Ammon's horn (tissue), 1 donor: ENCODE measurements around the gene GOLGA6B.
"Not testable (repeated sequence)": the region's sequence is repeated elsewhere in the genome, so short reads cannot be mapped to it uniquely, and the experiment has no call there.

Experiments used
- DNase-seq: peaks from one replicate; pipeline ENCODE4 v3.0.0-alpha.2; 2016; ENCODE audit warnings: low spot score

Gene GOLGA6B

DNA sequence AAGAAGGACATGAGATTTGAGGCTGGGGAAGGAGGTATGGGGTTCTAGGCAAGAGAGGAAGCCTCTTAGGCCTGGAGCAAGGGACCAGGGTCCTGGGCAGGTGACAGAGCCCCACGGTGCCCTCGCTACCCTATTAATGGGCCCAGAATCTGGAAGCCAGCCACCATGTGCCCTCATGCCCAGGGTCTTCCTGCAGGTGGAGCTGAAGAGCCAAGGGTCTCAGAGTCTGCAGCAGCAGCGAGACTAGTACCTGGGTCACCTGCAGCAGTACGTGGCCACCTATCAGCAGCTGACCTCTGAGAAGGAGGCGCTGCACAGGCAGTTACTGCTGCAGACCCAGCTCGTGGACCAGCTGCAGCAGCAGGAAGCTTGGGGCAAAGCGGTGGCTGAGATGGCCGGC lies 9.4 kb downstream of the GOLGA6B start:
- DNase-seq, result not testable (repeated sequence)

DNA sequence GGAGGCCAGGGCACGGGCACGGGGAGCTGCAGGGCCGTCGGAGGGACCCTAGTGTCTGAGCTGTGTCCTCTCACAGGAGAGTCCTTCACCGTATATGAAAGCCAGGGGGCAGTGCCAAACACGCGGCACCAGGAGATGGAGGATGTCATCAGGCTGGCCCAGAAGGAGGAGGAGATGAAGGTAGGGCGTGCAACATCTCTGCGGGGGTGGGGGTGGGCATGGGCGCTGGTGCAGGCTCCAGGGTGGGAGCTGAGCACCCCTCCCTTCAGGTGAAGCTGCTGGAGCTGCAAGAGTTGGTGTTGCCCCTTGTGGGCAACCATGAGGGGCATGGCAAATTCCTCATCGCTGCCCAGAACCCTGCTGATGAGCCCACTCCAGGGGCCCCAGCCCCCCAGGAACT lies 11.2 kb downstream of the GOLGA6B start:
- DNase-seq, result not testable (repeated sequence)

DNA sequence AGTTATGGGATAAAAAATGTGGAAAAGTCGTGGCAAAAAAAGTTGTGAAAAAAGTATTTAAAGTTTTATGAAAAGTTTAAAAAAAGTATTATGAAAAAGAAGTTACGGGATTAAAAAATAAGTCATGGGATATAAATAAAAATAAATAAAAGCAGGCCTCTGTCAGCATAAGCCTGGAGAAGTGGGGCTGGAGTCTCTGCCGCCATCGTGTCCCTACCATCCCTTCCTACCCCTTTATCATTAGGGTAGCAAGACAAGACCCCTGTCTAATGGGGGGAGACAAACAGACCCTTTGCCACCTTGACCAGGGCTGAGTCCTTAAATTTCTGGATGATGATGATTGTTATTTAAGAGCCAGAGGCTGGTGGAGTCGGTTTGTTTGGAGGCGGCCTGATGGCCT lies 15.3 kb downstream of the GOLGA6B start:
- DNase-seq, result not testable (repeated sequence)

DNA sequence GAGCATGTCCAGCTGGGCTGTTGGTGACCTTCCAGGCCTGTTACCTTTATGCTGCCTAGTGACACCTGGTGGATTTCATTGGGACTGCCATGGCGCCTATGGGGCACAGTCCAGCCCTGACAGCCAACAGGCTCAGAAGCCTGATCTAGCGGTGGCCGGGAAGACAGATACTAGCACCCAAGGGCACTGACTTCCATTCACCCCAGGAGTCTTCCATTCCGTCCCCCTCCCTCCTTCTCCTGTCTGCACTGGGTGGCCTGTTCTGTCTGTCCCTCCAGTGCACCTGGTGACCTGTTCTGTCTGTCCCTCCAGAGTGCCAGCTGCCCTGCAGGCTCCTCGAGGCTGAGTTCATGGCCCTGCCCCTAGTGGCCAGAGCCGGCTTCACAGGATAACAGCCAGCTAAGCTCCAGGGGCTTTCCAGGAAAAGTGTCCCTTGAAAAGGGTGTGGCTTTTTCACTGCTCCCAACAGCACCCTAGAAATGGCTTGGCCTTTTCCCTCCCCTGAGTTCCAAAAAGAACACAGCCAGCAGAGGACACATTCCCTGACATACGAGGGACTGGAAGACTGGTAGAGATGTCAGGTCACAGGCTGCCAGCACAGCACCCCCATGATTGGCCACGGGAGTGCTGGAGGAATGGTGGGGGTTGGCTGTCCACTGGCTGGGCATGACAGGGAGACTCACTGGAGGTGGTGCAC lies 16.3 kb downstream of the GOLGA6B start:
- peak; percentile 65 for DNase-seq

DNA sequence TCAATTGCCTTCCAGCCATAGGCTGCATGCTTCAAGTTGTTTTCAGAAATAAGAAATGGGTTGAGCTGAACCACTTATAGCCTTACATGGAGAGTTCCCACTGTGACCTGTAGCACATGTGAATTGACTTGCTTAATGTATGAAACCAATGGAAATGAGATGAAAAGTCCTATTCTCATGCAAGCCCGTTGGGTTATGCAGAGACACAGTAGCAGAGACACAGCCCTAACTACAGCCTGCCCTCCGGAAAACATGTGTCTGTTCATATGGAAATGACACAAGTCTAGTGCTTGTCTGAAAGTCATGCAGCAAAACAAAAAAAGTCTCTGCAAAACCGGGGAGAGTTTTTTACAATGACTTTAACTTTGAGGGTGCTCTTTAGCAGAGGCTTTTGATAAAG lies 17.0 kb downstream of the GOLGA6B start:
- DNase-seq, result no peak

DNA sequence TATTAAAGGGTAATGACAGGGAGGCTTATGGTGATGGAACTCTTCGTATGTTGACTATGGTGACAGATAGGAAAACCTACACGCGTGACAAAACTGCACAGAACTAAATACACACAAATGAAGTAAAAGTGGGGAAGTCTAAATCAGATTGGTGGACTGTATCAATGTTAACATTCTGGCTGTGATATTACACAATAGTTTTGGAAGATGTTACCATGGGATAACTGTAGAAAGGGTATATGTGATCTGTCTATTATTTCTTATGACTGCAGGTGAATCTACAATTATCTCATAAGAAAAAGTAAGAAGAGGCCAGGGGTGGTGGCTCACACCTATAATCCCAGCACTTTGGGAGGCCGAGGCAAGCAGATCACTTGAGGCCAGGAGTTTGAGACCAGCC lies 22.3 kb downstream of the GOLGA6B start:
- DNase-seq, result no peak

DNA sequence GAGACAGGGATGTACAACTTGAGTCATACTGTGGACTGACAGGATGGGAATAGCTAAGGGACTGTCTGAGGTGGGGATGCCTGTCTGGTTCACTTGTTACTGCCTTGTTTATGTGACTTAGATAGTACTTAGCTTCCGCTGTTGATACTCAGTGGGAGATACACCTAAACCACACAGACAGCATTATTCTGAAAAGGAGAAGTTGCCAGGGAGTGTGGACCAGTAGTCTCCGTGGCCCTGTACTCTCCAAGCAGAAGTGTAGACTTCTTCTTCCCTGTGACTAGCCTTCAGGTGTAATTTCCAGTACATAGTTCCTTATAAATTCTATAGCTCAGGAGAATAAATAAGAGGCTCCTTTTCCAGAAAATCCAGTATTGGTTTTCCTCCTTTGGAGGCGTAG lies 26.4 kb downstream of the GOLGA6B start:
- DNase-seq, result no peak

DNA sequence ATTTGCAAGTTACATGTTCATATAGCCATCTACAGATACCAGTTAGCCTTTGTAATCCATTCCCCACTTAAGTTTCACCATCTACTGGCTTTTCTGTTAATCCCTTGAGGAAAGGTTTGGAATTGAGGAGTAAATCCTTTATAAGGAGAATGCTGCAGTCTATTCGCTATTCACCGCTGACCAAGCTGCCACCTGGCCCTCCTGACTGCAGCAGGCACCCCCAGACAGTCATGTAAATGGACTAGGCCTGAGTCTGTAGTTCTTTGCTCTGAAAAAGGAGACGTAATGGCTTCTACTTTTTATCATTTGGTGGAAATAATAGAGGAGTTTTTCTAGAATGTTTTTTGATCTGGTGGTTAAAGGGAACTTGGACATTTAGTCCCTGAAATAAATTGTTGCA lies 28.3 kb downstream of the GOLGA6B start:
- DNase-seq, result no peak

DNA sequence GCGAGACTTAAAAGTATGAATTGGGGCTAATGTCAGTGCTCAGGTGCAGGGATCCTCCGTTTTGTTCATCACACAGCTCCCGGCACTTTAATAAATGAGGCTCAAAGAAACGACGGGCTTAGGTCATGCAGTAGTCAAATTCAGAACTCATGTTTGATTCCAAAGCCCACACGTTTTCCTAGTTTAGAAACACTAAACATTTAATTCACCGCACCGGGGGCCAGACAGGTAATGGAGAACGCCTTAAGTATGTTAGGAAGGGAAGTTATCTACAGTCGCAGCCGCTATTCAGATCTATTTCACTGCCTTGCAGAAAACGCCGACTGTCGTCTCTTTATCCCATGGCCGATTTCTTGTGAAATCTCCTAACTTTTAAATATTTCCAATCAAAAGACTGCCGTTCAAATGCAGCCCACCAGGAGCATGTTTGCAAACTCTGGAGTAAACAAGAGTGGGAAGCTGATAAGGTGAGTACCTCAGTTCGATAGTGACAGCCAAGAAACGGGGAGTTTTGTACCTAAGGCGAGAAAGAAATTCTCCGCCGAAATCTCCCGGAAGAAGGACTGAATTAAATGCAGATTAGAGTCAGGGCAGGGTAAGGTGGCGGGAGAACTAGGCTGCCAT lies 30.9 kb downstream of the GOLGA6B start:
- DNase-seq, result peak; percentile 6

DNA sequence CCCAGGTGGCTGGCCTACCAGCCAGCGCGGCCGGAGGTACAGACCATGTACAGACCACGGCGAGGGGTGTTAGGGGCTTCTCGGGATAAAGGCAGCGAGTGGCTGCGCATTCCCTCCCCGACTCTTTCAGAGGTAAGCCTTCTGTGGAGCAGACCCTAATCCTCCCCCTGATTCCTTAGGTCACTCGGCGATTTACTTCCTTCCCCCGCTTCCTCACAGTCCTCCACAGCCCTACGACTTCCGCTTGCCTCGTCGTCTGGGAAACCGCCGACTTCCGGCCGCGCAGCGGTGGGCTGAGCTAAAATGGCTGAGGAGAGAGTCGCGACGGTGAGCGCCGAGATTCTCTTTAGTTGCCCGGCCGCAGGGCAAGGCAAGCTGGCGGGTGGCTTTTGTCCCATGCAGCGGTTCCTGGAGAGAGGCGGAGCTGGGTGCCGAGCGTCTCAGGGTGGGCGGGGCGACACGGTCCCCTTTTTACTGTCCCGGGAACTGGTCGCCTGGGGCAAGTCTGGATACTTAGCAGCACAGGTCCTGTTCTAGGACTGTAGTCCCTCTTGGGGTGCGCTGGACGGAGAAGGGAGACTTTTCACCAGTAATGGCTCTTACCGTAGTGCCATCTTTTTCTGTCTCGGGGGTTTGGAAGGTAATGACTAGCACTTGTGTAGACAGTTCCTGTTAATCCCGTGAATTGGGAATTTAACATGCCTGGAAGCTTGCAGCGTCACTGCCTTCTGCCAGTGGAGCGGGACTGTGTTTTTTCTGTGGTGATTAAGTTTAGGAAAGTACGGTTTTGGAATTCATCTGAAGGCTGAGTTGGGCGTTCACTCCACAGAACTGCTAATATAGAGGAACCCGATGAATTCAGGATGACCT lies 31.7 kb downstream of the GOLGA6B start, which contains the start of the genes BBS4 and HIGD2B:
Gene BBS4, plus strand, starts transcription at position 283 of the 870 bp plus-strand sequence. Its CDS starts 21 bp downstream, at position 304.
Gene HIGD2B, minus strand, starts transcription at position 258 of the 870 bp plus-strand sequence. CDS start 9,808 bp downstream, outside the sequence.
- DNase-seq, result peak; percentile 91

DNA sequence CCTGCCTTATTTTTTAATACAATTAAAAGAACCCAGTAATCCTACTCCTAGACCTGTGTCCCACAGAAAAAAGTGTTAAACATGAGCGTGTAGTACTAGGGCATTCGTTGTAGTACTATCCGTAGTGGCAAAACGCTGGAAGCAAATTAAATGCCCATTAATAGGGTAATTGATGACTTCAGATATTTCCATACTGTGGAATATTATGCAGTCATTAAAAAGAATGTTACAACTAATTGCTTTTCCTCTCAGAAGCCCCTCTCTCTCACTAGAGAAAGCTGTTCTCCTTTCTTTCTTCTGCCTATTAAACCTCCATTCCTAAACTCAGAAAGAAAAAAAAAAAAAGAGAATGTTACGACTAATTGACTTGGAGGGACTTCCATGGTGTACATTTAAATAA lies 34.2 kb downstream of the GOLGA6B start:
- no peak for DNase-seq

DNA sequence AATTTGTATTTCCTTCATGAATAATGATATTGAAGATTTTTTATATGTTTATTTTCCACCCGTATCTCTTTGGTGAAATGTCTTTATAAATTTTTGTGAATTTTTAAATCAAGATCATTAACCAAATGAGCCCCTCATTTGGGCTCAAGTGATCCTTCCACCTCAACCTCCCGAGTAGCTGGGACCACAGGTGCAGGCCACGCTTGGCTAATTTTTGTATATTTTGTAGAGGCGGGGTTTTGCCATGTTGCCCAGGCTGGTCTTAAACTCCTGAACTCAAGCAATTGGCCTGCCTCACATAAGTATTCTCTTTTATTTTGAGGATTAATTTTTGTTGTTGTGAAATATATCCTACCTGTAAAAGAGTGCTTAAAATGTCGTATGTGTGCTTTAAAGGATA lies 36.4 kb downstream of the GOLGA6B start:
- DNase-seq, result no peak

DNA sequence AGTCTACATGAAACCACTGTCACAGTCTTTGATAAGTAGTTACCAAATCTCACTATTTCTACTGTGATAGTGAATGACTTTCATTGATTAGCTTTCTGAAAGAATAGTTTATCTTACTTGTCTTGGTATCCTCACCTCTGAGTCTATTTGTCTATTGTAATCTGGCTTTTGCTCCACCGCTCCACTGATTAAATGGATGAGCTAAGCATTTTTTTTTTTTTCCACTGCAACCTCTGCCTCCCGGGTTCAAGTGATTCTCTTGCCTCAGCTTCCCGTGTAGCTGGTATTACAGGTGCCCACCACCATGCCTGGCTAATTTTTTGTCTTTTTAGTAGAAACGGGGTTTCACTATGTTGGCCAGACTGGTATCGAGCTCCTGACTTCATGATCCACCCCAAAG lies 44.4 kb downstream of the GOLGA6B start:
- no peak for DNase-seq

DNA sequence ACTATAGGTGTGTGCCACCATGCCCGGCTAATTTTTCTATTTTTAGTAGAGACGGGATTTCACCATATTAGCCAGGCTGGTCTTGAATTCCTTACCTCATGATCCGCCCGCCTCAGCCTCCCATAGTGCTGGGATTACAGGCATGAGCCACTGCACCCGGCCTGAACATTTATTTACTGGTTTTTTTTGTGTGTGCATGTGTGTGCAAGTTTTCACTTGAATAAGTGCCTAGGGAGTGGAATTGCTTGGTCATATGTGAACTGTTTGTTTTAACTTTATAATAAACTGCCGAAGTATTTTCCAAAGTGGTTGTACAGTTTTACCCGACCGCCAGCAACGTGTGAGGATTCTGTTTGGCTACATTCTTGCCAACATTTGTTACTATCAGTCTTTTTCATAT lies 45.6 kb downstream of the GOLGA6B start:
- DNase-seq, result no peak

DNA sequence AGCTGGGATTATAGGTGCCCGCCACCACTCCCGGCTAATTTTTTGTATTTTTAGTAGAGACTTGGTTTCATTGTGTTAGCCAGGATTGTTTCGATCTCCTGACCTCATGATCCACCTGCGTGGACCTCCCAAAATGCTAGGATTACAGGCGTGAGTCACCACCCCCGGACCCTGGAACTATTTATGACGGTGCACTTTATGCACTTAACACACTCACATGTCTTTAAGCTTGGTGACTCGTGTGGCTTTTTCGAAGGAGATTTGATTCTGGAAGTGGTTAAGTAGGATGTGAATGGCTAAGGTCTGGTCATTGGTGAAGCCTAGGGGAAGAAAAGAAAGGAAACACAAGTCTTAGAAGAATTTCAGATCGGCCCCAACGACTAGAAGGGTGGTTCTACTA lies 51.8 kb downstream of the GOLGA6B start:
- DNase-seq, result no peak

DNA sequence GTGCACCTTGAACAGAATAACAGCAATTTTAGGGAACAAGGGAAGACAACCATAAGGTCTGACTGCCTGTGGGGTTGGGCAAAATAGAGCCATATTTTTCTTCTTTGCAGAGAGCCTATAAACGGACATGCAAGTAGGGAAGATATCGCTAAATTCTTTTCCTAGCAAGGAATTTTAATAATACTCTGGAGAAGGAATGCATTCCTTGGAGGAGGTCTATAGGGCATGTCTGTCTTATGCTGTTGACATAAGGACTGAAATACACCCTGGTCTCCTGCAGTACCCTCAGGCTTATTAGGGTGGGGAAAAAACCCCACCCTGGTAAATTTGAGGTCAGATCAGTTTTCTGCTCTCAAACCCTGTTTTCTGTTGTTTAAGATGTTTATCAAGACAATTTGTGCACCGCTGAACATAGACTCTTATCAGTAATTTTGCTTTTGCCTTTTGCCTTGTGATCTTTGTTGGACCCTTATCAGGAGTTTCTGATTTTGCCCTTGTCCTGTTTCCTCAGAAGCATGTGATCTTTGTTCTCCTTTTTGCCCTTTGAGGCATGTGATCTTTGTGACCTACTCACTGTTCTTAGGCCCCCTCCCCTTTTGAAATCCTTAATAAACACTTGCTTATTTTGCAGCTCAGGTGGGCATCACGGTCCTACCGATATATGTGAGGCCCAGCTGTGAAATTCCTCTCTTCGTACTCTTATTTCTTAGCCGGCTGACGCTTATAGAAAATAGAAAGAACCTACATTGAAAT lies 54.2 kb downstream of the GOLGA6B start:
- not testable (repeated sequence) for DNase-seq
